Measurements from ENCODE around the gene KCNG2. TPM values are rescaled to one million over a fixed set of nuclear protein-coding genes. Genes with fewer than 3 reads are reported as not detected.

The KCNG2 gene
- total and polyA plus RNA-seq, 3 experiments from 2014 or later, result not detected

GRCh38 chr18:79785831-79786230 lies 11.9 kb upstream of the KCNG2 start:
- POLR2A ChIA-PET, result no interaction called here
- no peaks in the 10 kb centered on the region for H3K4me1 ChIP-seq (ENCODE audit: insufficient read depth, low read length)
- H3K4me3 ChIP-seq (ENCODE audit: low read length), result no peak overlapping the region
- no peaks in the 10 kb centered on the region for H3K36me3 ChIP-seq (ENCODE audit: insufficient read depth, low read length)
- H3K27me3 ChIP-seq (ENCODE audit: insufficient read depth, low read length, poor library complexity, severe bottlenecking), result no peaks in the 10 kb centered on the region
- Mint-ChIP-seq H3K4me1 (no peaks in the 10 kb centered on the region), H3K27ac (no peak overlapping the region), H3K4me3 (no peak overlapping the region), H3K27me3 (peaks cover 20 to 42% of the 10 kb centered on the region in 2 donors), H3K9me3 (peaks cover 0 to 2% (median 0%) of the 10 kb centered on the region in 5 donors), H3K36me3 (no peaks in the 10 kb centered on the region)
- H3K9me3 ChIP-seq (ENCODE audit: low read length), result no peaks in the 10 kb centered on the region
- peak in 1 of 5 donors; percentile 35 for DNase-seq
- CTCF ChIA-PET, result no interaction called here
- H3K27ac ChIP-seq (ENCODE audit: low read depth, low read length), result no peak overlapping the region

GRCh38 chr18:79786304-79786703 lies 11.4 kb upstream of the KCNG2 start:
- H3K36me3 ChIP-seq (ENCODE audit: insufficient read depth, low read length), result no peaks in the 10 kb centered on the region
- ChIA-PET CTCF (no interaction called here), POLR2A (no interaction called here)
- H3K27me3 ChIP-seq (ENCODE audit: insufficient read depth, low read length, poor library complexity, severe bottlenecking), result no peaks in the 10 kb centered on the region
- no peak overlapping the region for H3K27ac Mint-ChIP-seq
- H3K4me1 Mint-ChIP-seq, result peaks cover under 1 to 3% (median 3%) of the 10 kb centered on the region in 3 donors
- H3K9me3 ChIP-seq (ENCODE audit: low read length), result no peaks in the 10 kb centered on the region
- peaks cover 0 to 2% (median 0%) of the 10 kb centered on the region in 5 donors for H3K9me3 Mint-ChIP-seq
- no peak overlapping the region for H3K4me3 Mint-ChIP-seq
- H3K4me1 ChIP-seq (ENCODE audit: insufficient read depth, low read length), result no peaks in the 10 kb centered on the region
- H3K27ac ChIP-seq (ENCODE audit: low read depth, low read length), result no peak overlapping the region
- H3K27me3 Mint-ChIP-seq, result peaks cover 23 to 47% of the 10 kb centered on the region in 2 donors
- DNase-seq, result peak in 1 of 5 donors; percentile 8
- H3K36me3 Mint-ChIP-seq, result no peaks in the 10 kb centered on the region
- H3K4me3 ChIP-seq (ENCODE audit: low read length), result no peak overlapping the region

GRCh38 chr18:79786786-79787526 lies 10.8 kb upstream of the KCNG2 start:
- Mint-ChIP-seq H3K27ac (no peak overlapping the region), H3K27me3 (peaks cover 30 to 53% of the 10 kb centered on the region in 2 donors), H3K9me3 (peaks cover 0 to 2% (median 0%) of the 10 kb centered on the region in 5 donors), H3K4me3 (no peak overlapping the region), H3K4me1 (peaks cover 3 to 8% (median 8%) of the 10 kb centered on the region in 3 donors), H3K36me3 (no peaks in the 10 kb centered on the region)
- H3K27ac ChIP-seq (ENCODE audit: low read depth, low read length), result no peak overlapping the region
- H3K4me3 ChIP-seq (ENCODE audit: low read length), result no peak overlapping the region
- no peaks in the 10 kb centered on the region for H3K27me3 ChIP-seq (ENCODE audit: insufficient read depth, low read length, poor library complexity, severe bottlenecking)
- H3K4me1 ChIP-seq (ENCODE audit: insufficient read depth, low read length), result no peaks in the 10 kb centered on the region
- CTCF ChIA-PET, result no interaction called here
- no peaks in the 10 kb centered on the region for H3K9me3 ChIP-seq (ENCODE audit: low read length)
- H3K36me3 ChIP-seq (ENCODE audit: insufficient read depth, low read length), result no peaks in the 10 kb centered on the region
- POLR2A ChIA-PET, result no interaction called here
- peak in 1 of 5 donors; percentile 29 for DNase-seq

- ChIA-PET CTCF (no interaction called here), POLR2A (no interaction called here)
- Mint-ChIP-seq H3K4me1 (peaks cover 3 to 8% (median 8%) of the 10 kb centered on the region in 3 donors), H3K36me3 (no peaks in the 10 kb centered on the region), H3K9me3 (peaks cover 0 to 2% (median 0%) of the 10 kb centered on the region in 5 donors), H3K4me3 (no peak overlapping the region), H3K27ac (no peak overlapping the region), H3K27me3 (peaks cover 35 to 57% of the 10 kb centered on the region in 2 donors)
- H3K36me3 ChIP-seq (ENCODE audit: insufficient read depth, low read length), result no peaks in the 10 kb centered on the region
- peaks cover 2% of the 10 kb centered on the region for H3K27me3 ChIP-seq (ENCODE audit: insufficient read depth, low read length, poor library complexity, severe bottlenecking)
- H3K9me3 ChIP-seq (ENCODE audit: low read length), result no peaks in the 10 kb centered on the region
- no peaks in the 10 kb centered on the region for H3K4me1 ChIP-seq (ENCODE audit: insufficient read depth, low read length)
- DNase-seq, result no peak
- H3K4me3 ChIP-seq (ENCODE audit: low read length), result no peak overlapping the region
- H3K27ac ChIP-seq (ENCODE audit: low read depth, low read length), result no peak overlapping the region
Observed at GRCh38 chr18:79787527-79787864, 10.2 kb upstream of the KCNG2 start.

- H3K27me3 Mint-ChIP-seq, result peaks cover 36 to 62% of the 10 kb centered on the region in 2 donors
- H3K9me3 ChIP-seq (ENCODE audit: low read length), result no peaks in the 10 kb centered on the region
- H3K4me1 Mint-ChIP-seq, result peaks cover 3 to 8% (median 8%) of the 10 kb centered on the region in 3 donors
- ChIA-PET CTCF (no interaction called here), POLR2A (no interaction called here)
- peaks cover 0 to 2% (median 0%) of the 10 kb centered on the region in 5 donors for H3K9me3 Mint-ChIP-seq
- DNase-seq, result peak in 1 of 5 donors; percentile 15
- H3K4me1 ChIP-seq (ENCODE audit: insufficient read depth, low read length), result no peaks in the 10 kb centered on the region
- H3K27ac ChIP-seq (ENCODE audit: low read depth, low read length), result no peak overlapping the region
- peak overlapping the region in 1 of 7 donors; percentile 32 for H3K4me3 Mint-ChIP-seq
- no peak overlapping the region for H3K4me3 ChIP-seq (ENCODE audit: low read length)
- peaks cover 7% of the 10 kb centered on the region for H3K27me3 ChIP-seq (ENCODE audit: insufficient read depth, low read length, poor library complexity, severe bottlenecking)
- no peaks in the 10 kb centered on the region for H3K36me3 ChIP-seq (ENCODE audit: insufficient read depth, low read length)
- no peak overlapping the region for H3K27ac Mint-ChIP-seq
- no peaks in the 10 kb centered on the region for H3K36me3 Mint-ChIP-seq
Observed at GRCh38 chr18:79787865-79788733, 9.6 kb upstream of the KCNG2 start.

- Histone ChIP-seq H3K27me3 (ENCODE audit: insufficient read depth, low read length, poor library complexity, severe bottlenecking) (peaks cover 7% of the 10 kb centered on the region), H3K9me3 (ENCODE audit: low read length) (no peaks in the 10 kb centered on the region), H3K4me1 (ENCODE audit: insufficient read depth, low read length) (no peaks in the 10 kb centered on the region), H3K4me3 (ENCODE audit: low read length) (no peak overlapping the region), H3K36me3 (ENCODE audit: insufficient read depth, low read length) (no peaks in the 10 kb centered on the region), H3K27ac (ENCODE audit: low read depth, low read length) (no peak overlapping the region)
- Mint-ChIP-seq H3K27ac (no peak overlapping the region), H3K4me1 (peaks cover 3 to 8% (median 8%) of the 10 kb centered on the region in 3 donors), H3K36me3 (no peaks in the 10 kb centered on the region), H3K4me3 (no peak overlapping the region), H3K27me3 (peaks cover 32 to 61% of the 10 kb centered on the region in 2 donors), H3K9me3 (peaks cover 0 to 2% (median 0%) of the 10 kb centered on the region in 5 donors)
- peak in 1 of 5 donors; percentile 36 for DNase-seq
- CTCF ChIA-PET, result no interaction called here
- POLR2A ChIA-PET, result no interaction called here
Observed at GRCh38 chr18:79788734-79789085, 9.0 kb upstream of the KCNG2 start.

- Mint-ChIP-seq H3K4me1 (peaks cover 3 to 8% (median 8%) of the 10 kb centered on the region in 3 donors), H3K4me3 (no peak overlapping the region), H3K36me3 (no peaks in the 10 kb centered on the region), H3K27me3 (peaks cover 32 to 60% of the 10 kb centered on the region in 2 donors), H3K9me3 (peaks cover 0 to 2% (median 0%) of the 10 kb centered on the region in 5 donors), H3K27ac (no peak overlapping the region)
- Histone ChIP-seq H3K27ac (ENCODE audit: low read depth, low read length) (no peak overlapping the region), H3K27me3 (ENCODE audit: insufficient read depth, low read length, poor library complexity, severe bottlenecking) (peaks cover 7% of the 10 kb centered on the region), H3K36me3 (ENCODE audit: insufficient read depth, low read length) (no peaks in the 10 kb centered on the region), H3K4me1 (ENCODE audit: insufficient read depth, low read length) (no peaks in the 10 kb centered on the region), H3K9me3 (ENCODE audit: low read length) (no peaks in the 10 kb centered on the region), H3K4me3 (ENCODE audit: low read length) (no peak overlapping the region)
- ChIA-PET CTCF (no interaction called here), POLR2A (no interaction called here)
- peak in 1 of 5 donors; percentile 28 for DNase-seq
Observed at GRCh38 chr18:79789091-79789891, 8.4 kb upstream of the KCNG2 start.
